Coronary artery (tissue), 2 donors: Measurements from ENCODE around the gene HDGFL1.

Source experiments
- DNase-seq: peaks from one replicate; pipeline ENCODE4 v3.0.0-alpha.2; 2017; ENCODE audit warnings: low spot score
- H3K27ac ChIP-seq, 2 donors: fragments of 200-600 bp; sonication (generic); one replicate each; pipeline ENCODE4 v1.5.1; 2016 to 2019
- H3K4me3 ChIP-seq: fragments of 200-600 bp; sonication (generic); 2 replicates; pipeline ENCODE4 v1.5.1; 2016; ENCODE audit warnings: mild to moderate bottlenecking, moderate library complexity
- TF ChIP-seq, protein P1 (sequence below): fragments of 200-600 bp; sonication (generic); IDR thresholded peaks from one replicate; pipeline ENCODE4 v1.5.1; 2019; ENCODE audit warnings: antibody characterized with exemption

Gene HDGFL1

DNA sequence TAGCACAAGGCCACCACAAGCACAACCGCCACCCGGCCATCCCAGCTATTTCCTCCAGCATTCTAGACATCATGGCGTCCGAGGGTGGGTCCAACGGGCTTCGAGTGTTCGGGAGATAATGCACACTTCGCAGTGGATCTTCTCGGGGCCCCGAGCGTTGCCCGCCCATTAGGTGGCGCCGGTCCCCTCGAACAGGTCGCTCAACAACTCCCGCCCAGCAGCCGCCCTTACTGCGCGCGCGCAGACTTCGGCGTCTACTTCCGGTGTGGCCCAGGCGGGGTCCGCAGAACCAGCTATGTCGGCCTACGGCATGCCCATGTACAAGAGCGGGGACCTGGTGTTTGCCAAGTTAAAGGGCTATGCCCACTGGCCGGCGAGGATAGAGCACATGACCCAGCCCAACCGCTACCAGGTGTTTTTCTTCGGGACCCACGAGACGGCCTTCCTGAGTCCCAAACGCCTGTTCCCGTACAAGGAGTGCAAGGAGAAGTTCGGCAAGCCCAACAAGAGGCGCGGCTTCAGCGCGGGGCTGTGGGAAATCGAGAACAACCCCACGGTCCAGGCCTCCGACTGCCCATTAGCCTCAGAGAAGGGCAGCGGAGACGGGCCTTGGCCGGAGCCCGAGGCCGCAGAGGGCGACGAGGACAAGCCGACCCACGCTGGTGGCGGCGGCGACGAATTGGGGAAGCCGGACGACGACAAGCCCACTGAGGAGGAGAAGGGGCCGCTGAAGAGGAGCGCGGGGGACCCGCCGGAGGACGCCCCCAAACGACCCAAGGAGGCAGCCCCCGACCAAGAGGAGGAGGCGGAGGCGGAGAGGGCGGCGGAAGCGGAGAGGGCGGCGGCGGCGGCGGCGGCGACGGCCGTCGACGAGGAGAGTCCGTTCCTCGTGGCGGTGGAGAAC lies at the start of gene HDGFL1:
HDGFL1 (plus strand) TSS at position 286 of the 904 bp plus-strand sequence; CDS start at position 296, 10 bp downstream.
- TF ChIP-seq, protein P1, sequence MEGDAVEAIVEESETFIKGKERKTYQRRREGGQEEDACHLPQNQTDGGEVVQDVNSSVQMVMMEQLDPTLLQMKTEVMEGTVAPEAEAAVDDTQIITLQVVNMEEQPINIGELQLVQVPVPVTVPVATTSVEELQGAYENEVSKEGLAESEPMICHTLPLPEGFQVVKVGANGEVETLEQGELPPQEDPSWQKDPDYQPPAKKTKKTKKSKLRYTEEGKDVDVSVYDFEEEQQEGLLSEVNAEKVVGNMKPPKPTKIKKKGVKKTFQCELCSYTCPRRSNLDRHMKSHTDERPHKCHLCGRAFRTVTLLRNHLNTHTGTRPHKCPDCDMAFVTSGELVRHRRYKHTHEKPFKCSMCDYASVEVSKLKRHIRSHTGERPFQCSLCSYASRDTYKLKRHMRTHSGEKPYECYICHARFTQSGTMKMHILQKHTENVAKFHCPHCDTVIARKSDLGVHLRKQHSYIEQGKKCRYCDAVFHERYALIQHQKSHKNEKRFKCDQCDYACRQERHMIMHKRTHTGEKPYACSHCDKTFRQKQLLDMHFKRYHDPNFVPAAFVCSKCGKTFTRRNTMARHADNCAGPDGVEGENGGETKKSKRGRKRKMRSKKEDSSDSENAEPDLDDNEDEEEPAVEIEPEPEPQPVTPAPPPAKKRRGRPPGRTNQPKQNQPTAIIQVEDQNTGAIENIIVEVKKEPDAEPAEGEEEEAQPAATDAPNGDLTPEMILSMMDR = no peak
- no peak for DNase-seq
- Histone ChIP-seq H3K4me3 (no peak within 1 kb of the TSS), H3K27ac (no peak within 1 kb of the TSS)

DNA sequence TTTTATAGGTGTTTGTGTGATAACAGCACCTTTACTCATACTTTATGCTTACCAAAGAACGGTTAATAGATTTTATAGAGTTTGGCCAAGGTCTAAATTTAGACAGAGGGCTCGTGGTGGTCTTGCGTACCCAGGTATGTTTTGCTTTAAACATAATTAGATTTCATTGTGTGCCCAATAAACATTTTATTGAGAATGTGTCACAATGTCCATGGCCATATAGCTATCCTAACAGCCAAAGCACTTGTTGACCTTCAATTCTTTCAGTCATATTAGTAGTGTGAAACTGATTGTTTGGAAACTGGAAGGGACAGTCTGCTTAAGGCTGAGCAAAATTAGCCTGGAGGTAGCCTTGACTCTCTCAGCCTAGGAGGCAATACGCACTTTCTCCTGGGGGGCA lies 48.3 kb upstream of the HDGFL1 start:
- H3K4me3 ChIP-seq = no peak overlapping the region
- DNase-seq = no peak
- H3K27ac ChIP-seq = no peak overlapping the region
- TF ChIP-seq, protein P1 = no peak

DNA sequence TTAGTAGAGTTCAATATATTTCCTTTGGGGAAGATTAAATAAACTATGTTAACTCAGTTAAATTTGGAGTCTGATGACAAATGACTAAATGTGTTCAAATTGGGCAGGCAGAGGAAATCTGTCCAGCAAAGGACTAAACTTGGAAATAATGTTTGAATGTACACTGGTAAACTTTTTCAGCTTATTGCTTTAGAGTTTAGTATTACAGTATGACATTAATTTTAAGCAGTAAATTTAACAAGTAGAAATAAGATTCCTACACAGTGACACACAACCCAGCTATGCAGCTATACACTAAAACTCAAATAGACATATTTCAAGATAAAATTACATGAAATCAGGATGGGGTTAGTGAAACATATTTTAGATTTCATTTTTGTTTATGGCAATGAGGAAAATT lies 42.6 kb upstream of the HDGFL1 start:
- H3K27ac ChIP-seq = no peak overlapping the region
- no peak overlapping the region for H3K4me3 ChIP-seq
- TF ChIP-seq, protein P1 = no peak
- DNase-seq = no peak

DNA sequence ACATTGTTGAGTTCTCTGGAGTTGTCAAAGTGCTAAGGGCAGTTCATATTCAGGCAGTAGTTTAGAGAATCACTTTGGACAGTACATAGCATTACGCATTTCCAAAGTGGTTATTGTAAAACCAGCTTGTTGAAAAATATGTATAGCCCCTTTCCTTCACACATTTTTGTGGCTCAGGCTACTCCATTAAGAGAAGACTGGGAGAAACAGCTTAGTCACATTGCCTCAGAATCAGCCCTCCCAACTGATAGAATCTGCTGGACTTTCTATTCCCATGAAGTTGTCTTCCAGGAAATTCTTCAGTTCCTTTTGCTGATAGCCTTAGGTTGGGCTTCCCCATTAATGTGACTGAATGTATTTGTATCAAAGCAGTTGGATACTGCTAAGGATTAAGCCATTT lies 39.5 kb upstream of the HDGFL1 start:
- DNase-seq = no peak
- no peak overlapping the region for H3K4me3 ChIP-seq
- TF ChIP-seq, protein P1 = no peak
- H3K27ac ChIP-seq = no peak overlapping the region

DNA sequence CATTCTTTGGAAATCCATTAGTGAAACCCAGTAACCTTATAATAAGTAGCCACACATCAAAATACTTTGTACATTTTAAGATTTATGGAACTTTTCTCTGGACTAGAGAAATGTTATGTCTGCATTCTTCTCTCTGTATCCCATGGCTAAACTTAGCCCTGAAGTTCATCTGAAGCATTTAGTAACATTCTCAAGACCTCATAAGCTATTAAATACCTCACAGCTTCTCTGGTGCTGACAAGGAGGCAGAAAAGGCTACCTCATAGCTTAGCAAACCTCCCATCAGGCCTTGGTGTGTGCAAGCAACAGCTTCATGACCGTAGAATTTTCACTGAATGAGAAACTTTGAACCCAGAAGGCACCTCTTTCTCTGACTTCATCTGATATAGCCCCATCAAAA lies 38.9 kb upstream of the HDGFL1 start:
- no peak overlapping the region for H3K4me3 ChIP-seq
- TF ChIP-seq, protein P1 = no peak
- DNase-seq = no peak
- H3K27ac ChIP-seq = no peak overlapping the region

DNA sequence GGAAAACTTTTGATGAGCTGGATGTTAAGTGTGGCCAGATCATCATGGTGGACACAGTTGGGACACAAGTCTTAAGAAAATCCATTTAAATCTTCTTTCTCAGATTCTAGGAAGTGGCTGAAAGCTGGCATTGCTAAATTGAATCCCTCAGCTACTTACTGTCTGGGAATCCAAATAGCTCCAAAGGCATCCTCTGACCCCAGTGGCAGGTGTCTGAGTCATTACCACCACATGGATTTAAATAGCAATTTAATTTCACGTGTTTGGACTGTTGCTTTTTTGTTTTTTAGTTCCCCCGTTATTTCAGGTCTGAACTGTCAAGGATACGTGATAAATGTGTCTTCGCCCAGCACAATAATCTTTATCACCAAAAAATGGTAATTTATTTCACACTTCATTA lies 33.2 kb upstream of the HDGFL1 start:
- H3K27ac ChIP-seq = no peak overlapping the region

More for the DNA sequence above, 33.2 kb upstream of the HDGFL1 start:
- no peak for DNase-seq
- TF ChIP-seq, protein P1 = no peak
- H3K4me3 ChIP-seq = no peak overlapping the region
